HG02798 (cell line): ENCODE measurements around the gene KDM6A.
"Not testable (repeated sequence)": the region's sequence is repeated elsewhere in the genome, so short reads cannot be mapped to it uniquely, and the experiment has no call there.

ENCODE experiments used
- ATAC-seq: cut with Tn5 transposase; IDR thresholded peaks from one replicate; pipeline ENCODE4 v1.9.1; 2021; ENCODE audit warnings: mild to moderate bottlenecking; ENCODE audit not compliant: unreplicated experiment, poor library complexity

The KDM6A gene

DNA sequence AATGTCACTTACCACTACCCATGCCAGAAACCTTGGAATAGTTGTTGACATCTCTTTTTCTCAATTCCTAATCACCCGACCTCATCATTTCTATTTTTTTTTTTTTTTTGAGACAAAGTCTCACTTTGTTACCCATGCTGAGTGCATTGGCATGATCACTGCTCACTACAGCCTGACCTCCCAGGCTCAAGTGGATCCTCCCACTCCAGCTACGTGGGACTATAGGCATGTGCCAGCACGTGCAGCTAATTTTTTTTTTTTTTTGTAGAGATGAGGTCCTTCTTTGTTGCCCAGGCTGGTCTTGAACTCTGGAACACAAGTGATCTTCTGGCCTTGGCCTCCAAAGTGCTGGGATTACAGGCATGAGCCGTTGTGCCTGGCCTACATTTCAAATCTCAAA is 12.0 kb downstream of the KDM6A start:
- ATAC-seq: no peak

DNA sequence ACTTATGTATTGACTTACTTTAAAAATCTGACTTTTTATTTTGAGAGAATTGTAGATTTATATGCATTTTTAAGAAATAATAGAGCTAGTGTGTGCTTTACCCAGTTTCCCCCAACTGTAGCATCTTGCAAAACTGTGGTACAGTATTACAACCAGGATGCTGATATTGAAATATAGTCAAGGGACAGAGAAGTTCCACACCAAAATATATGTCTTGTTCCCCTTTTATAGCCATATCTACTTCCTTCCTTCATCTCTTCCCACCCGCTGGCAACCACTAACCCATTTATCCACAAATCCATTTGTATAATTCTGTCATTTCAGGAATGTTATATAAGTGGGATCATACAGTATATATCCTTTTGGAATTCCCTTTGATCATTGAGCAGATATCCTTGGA is 16.8 kb downstream of the KDM6A start:
- no peak for ATAC-seq

DNA sequence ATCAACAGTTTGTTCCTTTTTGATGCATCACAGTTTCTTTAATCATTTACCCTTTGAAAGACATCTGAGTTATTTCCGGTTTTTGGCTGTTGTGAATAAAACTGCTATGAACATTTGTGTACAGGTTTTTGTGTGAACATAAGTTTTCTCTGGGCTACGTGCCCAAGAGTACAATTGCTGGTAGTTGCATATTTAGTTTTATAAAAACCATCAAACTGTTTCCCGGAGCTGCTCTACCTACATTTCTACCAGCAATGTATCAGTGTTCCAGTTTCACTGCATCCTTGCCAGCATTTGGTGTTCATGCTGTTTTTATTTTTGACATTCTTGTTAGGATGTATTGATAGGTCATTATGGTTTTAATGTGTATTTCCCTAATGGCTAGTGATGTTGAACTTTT is 17.3 kb downstream of the KDM6A start:
- ATAC-seq: no peak

DNA sequence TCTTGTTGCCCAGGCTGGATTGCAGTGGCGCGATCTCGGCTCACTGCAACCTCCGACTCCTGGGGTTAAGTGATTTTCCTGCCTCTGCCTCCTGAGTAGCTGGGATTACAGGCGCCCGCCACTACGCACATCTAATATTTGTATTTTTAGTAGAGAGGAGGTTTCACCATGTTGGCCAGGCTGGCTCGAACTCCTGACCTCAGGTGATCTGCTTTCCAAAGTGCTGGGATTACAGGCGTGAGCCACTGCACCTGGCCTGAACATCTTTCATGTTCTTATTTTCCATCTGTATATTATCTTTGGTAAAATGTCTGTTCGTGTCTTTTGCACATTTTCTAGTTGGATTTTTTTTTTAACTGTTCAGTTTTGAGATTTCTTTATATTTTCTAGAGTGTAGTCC is 17.7 kb downstream of the KDM6A start:
- ATAC-seq: not testable (repeated sequence)

DNA sequence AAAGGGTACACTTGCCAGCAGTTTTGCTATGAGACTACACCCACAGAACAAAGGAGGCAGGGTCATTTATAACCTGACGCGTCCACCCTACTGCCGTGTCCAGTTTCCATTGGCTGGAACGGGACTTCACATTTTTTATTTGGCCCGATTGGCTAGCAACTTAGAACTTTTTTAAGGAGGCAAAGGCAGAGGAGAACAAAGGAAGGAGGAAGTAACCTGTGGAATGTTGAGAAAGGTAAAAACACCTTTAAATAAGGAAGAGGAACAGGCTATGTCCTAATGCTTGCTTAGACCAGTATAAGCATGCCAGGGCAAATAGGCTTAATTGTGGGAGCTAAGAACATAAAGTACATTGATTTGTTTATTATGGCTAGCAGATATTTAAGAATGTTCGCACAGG is 18.7 kb downstream of the KDM6A start:
- ATAC-seq: no peak

- ATAC-seq: no peak
Measured at GRCh38 chrX:44896876-44897186, 23.8 kb downstream of the KDM6A start.

- ATAC-seq: no peak
Measured at GRCh38 chrX:44897539-44897938, 24.6 kb downstream of the KDM6A start.

DNA sequence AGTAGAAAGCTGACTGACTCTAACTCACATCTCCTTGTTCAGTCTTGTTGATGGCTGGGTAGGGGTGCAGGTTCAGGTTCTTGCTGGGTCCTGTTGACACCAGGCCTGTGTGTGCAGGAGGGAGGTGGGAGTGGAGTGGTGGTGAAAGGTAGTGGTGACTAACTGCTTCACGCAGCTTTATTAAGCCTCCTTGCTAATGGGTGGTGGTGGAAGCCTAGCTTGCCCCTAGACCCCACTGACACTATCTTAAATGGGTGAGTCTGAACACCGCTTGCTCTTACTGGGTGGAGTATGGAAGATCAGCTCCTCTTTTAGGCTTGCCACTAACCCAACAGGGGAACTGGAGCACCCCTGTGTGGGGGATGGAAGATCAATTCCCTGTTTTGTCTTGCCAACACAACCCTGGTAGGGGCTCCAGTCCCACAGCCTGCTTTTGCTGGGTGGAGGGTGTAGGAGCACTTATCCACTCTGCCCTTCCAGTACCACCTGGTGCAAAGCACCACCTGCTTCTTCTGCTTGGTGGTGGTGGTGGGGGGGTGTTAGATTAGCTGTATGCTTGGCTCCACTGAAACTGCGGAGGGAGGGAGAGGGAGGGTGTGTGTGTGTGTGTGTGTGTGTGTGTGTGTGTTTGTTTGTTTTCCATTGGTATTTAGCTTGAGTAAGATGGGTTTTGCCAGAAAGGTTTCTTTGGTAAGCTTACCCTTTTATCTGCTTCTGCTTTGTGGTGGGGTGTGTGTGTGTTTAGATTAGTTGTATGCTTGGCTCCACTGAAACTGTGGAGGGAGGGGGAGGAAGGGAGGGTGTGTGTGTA is 25.6 kb downstream of the KDM6A start:
- no peak for ATAC-seq

GRCh38 chrX:44899946-44900345 is 27.0 kb downstream of the KDM6A start:
- no peak for ATAC-seq

- ATAC-seq: no peak
Measured at GRCh38 chrX:44903107-44903506, 30.1 kb downstream of the KDM6A start.

DNA sequence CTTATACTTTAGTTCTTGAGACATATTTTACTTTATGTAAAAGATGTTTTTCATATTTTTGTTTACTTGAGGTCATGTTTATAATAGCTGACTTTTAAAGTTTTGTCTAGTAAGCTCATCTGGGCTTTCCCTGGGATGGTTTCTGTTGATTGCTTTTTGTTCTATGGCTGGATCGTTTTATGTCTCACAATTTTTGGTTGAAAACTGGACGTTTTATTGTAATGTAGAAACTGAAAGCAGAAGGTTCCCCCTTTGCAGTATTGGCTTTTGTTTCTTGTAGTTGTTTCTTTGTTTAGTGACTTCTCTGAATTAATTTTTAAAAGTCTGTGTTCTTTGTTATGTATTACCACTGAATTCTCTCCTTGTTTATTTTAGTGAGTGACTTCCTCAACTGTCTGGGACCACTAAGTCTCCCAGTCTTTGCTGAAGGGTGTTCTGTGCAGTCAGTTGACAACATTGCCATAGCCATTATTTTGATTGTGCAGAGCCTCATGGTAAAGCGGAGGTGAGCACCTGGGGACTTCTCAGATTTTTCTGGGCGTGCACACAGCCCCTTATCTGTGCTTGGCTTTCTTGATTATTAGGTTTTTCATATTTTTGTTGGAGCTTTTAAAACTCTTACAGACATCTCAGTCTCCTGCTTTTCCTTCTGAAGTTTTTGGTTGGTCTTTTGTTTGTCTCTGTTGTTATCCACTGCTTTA is 31.0 kb downstream of the KDM6A start:
- ATAC-seq: no peak

DNA sequence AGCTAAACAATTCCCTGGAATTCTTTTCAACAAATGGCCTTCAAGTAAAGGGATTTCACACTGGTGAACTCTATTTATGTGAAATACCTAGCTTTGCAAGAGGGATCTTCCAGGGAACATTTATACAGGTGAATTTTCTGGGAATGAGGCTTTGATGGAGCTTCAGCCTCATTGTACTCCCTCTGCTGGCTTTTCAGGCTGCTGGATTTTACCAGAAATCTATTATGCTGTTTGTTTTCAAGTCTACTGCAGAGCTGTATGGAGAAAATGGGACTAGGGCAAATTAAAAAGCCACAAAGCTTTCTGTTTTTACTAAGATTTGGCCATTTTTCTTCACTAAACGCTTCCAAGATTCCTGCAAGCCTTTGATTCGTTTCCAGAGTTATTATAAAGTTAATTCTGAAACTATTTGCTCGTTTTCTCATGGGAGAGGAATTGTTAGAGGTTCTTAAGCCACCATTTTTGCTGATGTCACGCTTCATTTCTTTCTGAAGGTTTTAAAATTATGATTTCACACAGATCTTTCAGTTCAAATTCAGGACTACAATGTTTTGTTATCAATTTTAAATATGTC is 31.6 kb downstream of the KDM6A start:
- ATAC-seq: no peak

- ATAC-seq: peak; percentile 44
Measured at GRCh38 chrX:44906041-44906440, 33.1 kb downstream of the KDM6A start.

DNA sequence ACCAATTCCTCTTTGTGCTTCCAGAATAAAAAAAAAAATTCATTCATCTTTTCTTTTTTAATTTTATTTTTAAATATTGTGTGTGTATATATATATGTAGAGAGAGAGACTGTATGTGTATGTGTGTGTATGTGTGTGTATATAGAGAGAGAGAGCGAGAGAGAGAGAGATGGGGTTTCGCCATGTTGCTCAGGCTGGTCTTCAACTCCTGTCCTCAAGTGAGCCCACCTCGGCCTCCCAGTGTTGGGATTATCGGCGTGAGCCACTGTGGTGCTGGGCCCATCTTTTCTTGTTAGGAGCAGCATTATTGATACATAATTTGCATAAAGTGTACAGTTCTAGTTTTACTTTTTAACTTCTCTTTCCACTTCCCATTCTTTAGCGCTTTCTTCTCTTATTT is 33.6 kb downstream of the KDM6A start:
- ATAC-seq: no peak

DNA sequence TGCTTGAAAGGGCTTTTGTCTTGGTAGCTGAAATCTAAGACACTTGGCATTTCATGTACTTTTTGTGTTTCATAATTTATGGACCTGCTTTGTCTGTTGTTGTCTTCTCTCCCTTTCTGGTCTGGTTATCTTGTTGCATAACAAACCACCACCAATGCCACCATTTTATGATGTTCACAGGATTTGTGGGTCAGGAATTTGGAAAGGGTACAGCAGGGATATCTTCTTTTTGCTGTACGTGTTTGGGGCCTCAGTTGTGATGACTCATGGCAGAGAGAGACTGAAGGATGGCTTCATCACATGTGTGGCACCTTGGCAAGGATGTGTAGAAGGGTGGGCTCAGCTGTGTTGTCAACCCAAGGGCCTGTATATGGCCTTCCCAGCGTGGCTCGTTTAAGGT is 35.2 kb downstream of the KDM6A start:
- no peak for ATAC-seq

DNA sequence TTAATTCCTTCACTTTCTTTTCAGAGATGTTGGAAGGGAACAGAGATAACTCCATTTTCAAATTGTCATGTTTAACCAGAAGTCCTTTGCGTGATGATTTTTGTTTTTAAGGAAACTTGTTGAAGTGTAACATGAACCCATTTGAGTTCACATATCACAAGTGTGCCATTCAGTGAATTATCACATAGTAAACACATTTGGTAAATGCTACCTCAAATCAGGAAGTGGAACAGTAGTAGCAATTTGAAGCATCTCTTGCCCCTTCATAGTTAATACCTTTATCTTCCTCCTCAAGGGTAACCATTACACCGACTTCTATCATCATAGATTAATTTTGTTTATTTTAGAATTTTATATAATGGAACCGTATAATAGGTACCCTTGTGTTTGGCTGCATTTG is 35.8 kb downstream of the KDM6A start:
- ATAC-seq: no peak

DNA sequence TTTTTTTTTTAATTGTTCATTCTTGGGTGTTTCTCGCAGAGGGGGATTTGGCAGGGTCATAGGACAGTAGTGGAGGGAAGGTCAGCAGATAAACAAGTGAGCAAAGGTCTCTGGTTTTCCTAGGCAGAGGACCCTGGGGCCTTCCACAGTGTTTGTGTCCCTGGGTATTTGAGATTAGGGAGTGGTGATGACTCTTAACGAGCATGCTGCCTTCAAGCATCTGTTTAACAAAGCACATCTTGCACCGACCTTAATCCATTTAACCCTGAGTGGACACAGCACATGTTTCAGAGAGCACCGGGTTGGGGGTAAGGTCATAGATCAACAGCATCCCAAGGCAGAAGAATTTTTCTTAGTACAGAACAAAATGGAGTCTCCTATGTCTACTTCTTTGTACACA is 37.5 kb downstream of the KDM6A start:
- ATAC-seq: not testable (repeated sequence)

- not testable (repeated sequence) for ATAC-seq
Measured at GRCh38 chrX:44911074-44911600, 38.1 kb downstream of the KDM6A start.

DNA sequence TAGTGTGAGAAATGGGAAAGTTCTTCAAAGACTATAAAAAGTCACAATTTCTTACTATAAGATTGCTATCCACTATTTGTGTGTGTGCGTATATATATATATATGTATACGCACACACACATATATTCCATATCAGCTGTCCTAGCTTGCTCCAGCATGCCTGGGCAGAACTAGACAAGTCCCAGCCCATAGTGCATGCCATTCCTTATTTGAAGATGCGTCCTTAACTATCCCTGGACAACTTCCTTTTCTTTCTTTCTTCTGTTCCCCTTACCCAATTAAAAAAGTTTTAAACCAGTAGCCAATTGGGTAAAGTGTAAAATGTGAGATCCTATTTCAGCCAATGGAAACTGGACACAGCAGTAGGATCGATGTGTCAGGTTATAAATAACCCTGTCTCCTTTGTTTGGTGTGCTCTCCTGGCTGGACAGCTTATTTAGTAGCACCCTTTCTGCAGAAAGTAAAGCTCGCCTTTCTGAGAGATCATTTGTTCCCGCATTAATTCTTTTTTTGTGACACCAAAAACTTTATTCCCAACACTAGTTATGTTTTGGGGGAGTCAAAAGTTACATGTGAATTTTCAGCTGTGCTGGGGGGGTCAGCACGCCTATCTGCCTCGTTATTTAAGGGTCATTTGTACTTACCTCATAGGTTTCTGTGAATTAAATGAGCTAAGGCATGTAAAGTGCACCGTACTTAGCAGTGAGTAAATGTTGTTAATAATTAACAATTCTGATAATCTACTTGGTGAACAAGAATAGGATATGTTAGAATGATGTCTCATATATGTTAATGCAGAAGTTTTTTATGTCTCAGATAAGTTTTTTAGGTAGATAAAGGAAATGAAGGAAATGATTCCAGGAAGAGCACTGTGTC is 40.9 kb downstream of the KDM6A start:
- ATAC-seq: no peak

GRCh38 chrX:44914532-44915198 is 41.7 kb downstream of the KDM6A start:
- peak; percentile 73 for ATAC-seq
